ENCODE data around the gene TLE7.

TLE7 gene

DNA sequence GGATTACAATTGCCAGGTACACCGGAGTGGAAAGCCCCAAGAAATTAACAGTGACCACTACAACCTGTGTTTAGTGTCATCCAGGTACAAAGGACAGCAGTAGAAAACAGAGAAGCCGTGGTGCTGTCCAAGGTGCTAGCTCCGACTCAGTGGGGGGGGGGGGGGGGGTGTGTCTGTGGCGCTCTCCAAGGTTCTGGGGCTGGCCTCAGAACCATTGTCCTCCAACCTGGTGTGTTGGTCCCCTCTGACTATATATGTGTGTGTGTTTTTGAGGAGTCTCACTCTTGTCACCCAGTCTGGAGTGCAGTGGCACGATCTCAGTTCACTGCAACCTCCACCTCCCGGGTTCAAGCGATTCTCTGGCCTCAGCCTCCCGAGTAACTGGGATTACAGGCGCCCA lies 26.0 kb upstream of the TLE7 start:
- H3K9me3 ChIP-seq (ENCODE audit: control insufficient read depth, insufficient read depth, low read depth, low read length) = no peaks in the 10 kb centered on the region
- ChIA-PET CTCF (interaction anchor here (2.3 kb wide), 1 partner anchor 12 kb away, joined by 13 read pairs; no protein-coding TSS in a partner anchor), POLR2A (interaction anchor here (0.6 kb wide), 2 partner anchors 12 to 22 kb away, joined by 3 read pairs; no protein-coding TSS in a partner anchor)
- TF ChIP-seq MEIS1 (CRISPR knock-in tag; IDR thresholded peaks at IDR 0.05; ENCODE audit: borderline replicate concordance) (no peak), GLIS1 (tag by site-specific recombination; IDR thresholded peaks at IDR 0.05) (peak; percentile 36; the same call in 1 of the 2 replicates)
- TF ChIP-seq, protein P1, sequence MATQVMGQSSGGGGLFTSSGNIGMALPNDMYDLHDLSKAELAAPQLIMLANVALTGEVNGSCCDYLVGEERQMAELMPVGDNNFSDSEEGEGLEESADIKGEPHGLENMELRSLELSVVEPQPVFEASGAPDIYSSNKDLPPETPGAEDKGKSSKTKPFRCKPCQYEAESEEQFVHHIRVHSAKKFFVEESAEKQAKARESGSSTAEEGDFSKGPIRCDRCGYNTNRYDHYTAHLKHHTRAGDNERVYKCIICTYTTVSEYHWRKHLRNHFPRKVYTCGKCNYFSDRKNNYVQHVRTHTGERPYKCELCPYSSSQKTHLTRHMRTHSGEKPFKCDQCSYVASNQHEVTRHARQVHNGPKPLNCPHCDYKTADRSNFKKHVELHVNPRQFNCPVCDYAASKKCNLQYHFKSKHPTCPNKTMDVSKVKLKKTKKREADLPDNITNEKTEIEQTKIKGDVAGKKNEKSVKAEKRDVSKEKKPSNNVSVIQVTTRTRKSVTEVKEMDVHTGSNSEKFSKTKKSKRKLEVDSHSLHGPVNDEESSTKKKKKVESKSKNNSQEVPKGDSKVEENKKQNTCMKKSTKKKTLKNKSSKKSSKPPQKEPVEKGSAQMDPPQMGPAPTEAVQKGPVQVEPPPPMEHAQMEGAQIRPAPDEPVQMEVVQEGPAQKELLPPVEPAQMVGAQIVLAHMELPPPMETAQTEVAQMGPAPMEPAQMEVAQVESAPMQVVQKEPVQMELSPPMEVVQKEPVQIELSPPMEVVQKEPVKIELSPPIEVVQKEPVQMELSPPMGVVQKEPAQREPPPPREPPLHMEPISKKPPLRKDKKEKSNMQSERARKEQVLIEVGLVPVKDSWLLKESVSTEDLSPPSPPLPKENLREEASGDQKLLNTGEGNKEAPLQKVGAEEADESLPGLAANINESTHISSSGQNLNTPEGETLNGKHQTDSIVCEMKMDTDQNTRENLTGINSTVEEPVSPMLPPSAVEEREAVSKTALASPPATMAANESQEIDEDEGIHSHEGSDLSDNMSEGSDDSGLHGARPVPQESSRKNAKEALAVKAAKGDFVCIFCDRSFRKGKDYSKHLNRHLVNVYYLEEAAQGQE (tag by site-specific recombination; IDR thresholded peaks at IDR 0.05) = peak; percentile 99
- no peak overlapping the region for H3K27ac ChIP-seq (ENCODE audit: extremely low read depth, low read depth, low read length)
- H3K36me3 ChIP-seq (ENCODE audit: control insufficient read depth in 2 of 2, insufficient read depth in 1 of 2, low read length in 2 of 2) = no peaks in the 10 kb centered on the region
- H3K4me3 ChIP-seq (ENCODE audit: low read depth, low read length) = no peak overlapping the region
- no peaks in the 10 kb centered on the region for H3K4me1 ChIP-seq (ENCODE audit: control insufficient read depth, insufficient read depth, low read length)

DNA sequence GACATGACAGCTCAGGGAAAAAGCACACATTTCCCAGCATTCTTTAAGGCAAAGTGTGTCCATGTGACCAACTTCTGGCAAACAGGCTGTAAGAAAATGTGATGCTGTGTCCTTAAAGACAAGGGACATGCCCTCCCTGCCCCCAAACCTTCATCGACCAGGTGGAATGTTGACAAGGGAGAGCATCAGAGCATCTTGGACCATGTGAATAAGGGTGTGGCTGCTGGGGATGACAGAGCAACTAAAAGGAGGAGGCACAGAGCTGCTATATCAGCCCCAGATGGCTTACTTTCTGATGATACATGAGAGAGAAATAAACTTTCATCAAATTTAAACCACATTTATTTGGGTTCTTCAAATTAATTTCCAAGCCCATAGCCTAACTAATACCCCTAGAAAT lies 22.4 kb upstream of the TLE7 start:
- Histone ChIP-seq H3K36me3 (ENCODE audit: control insufficient read depth in 2 of 2, insufficient read depth in 1 of 2, low read length in 2 of 2) (no peaks in the 10 kb centered on the region), H3K4me1 (ENCODE audit: control insufficient read depth, insufficient read depth, low read length) (peaks cover 7% of the 10 kb centered on the region; the same call in 1 of the 2 replicates), H3K9me3 (ENCODE audit: control insufficient read depth, insufficient read depth, low read depth, low read length) (no peaks in the 10 kb centered on the region), H3K27ac (ENCODE audit: extremely low read depth, low read depth, low read length) (no peak overlapping the region), H3K4me3 (ENCODE audit: low read depth, low read length) (no peak overlapping the region)
- TF ChIP-seq ZNF707 (tag by site-specific recombination; IDR thresholded peaks at IDR 0.05) = no peak
- TF ChIP-seq ZNF114 (tag by site-specific recombination; IDR thresholded peaks at IDR 0.05) = no peak
- TF ChIP-seq ZNF292 (tag by site-specific recombination; IDR thresholded peaks at IDR 0.05; ENCODE audit: borderline replicate concordance, low read depth) = no peak
- no peak for TF ChIP-seq HOXA7 (CRISPR knock-in tag; IDR thresholded peaks at IDR 0.05; ENCODE audit: borderline replicate concordance)
- TF ChIP-seq GLI4 (tag by site-specific recombination; IDR thresholded peaks at IDR 0.05) = no peak
- no peak for TF ChIP-seq ZNF623 (tag by site-specific recombination; IDR thresholded peaks at IDR 0.05)
- no peak for TF ChIP-seq SETDB1 (IDR thresholded peaks at IDR 0.05; ENCODE audit: insufficient read length, low read length)
- TF ChIP-seq, protein P2, sequence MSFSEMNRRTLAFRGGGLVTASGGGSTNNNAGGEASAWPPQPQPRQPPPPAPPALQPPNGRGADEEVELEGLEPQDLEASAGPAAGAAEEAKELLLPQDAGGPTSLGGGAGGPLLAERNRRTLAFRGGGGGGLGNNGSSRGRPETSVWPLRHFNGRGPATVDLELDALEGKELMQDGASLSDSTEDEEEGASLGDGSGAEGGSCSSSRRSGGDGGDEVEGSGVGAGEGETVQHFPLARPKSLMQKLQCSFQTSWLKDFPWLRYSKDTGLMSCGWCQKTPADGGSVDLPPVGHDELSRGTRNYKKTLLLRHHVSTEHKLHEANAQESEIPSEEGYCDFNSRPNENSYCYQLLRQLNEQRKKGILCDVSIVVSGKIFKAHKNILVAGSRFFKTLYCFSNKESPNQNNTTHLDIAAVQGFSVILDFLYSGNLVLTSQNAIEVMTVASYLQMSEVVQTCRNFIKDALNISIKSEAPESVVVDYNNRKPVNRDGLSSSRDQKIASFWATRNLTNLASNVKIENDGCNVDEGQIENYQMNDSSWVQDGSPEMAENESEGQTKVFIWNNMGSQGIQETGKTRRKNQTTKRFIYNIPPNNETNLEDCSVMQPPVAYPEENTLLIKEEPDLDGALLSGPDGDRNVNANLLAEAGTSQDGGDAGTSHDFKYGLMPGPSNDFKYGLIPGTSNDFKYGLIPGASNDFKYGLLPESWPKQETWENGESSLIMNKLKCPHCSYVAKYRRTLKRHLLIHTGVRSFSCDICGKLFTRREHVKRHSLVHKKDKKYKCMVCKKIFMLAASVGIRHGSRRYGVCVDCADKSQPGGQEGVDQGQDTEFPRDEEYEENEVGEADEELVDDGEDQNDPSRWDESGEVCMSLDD (tag by site-specific recombination; IDR thresholded peaks at IDR 0.05) = no peak
- no peak for TF ChIP-seq ZNF146 (tag by site-specific recombination; IDR thresholded peaks at IDR 0.05)
- TF ChIP-seq ZNF529 (tag by site-specific recombination; IDR thresholded peaks at IDR 0.05; ENCODE audit: insufficient replicate concordance) = no peak
- TF ChIP-seq ZNF133 (tag by site-specific recombination; IDR thresholded peaks at IDR 0.05) = no peak
- no peak for TF ChIP-seq ZNF610 (tag by site-specific recombination; IDR thresholded peaks at IDR 0.05; ENCODE audit: borderline replicate concordance)
- no peak for TF ChIP-seq ZNF768 (tag by site-specific recombination; IDR thresholded peaks at IDR 0.05)
- no peak for TF ChIP-seq ZNF501 (tag by site-specific recombination; IDR thresholded peaks at IDR 0.05)
- no peak for TF ChIP-seq ZNF510 (tag by site-specific recombination; IDR thresholded peaks at IDR 0.05; ENCODE audit: insufficient replicate concordance)
- TF ChIP-seq ZNF324 (tag by site-specific recombination; IDR thresholded peaks at IDR 0.05) = no peak
- no peak for TF ChIP-seq REPIN1 (tag by site-specific recombination; IDR thresholded peaks at IDR 0.05; ENCODE audit: low read depth)
- no peak for TF ChIP-seq ZFP41 (tag by site-specific recombination; IDR thresholded peaks at IDR 0.05; ENCODE audit: borderline replicate concordance)
- no peak for TF ChIP-seq ZNF76 (tag by site-specific recombination; IDR thresholded peaks at IDR 0.05; ENCODE audit: borderline replicate concordance, low read depth)
- no peak for TF ChIP-seq ZNF175 (tag by site-specific recombination; IDR thresholded peaks at IDR 0.05)
- ChIA-PET POLR2A (no interaction called here), CTCF (interaction anchor here (0.6 to 2.8 kb wide), 2 partner anchors 15 to 150 kb away, joined by 3 to 9 read pairs; no protein-coding TSS in a partner anchor)

Measured in HEK293 (cell line).